Hematopoietic multipotent progenitor cell treated with erythropoietin and hydrocortisone succinate and interleukin-3 and kit ligand, for 17 days (in vitro differentiated cells): ENCODE results near the gene METTL5.

Experiments used
- DNase-seq: peaks from one replicate; pipeline ENCODE4 v3.0.0-alpha.2; 2015; ENCODE audit warnings: low spot score

METTL5 gene

DNA sequence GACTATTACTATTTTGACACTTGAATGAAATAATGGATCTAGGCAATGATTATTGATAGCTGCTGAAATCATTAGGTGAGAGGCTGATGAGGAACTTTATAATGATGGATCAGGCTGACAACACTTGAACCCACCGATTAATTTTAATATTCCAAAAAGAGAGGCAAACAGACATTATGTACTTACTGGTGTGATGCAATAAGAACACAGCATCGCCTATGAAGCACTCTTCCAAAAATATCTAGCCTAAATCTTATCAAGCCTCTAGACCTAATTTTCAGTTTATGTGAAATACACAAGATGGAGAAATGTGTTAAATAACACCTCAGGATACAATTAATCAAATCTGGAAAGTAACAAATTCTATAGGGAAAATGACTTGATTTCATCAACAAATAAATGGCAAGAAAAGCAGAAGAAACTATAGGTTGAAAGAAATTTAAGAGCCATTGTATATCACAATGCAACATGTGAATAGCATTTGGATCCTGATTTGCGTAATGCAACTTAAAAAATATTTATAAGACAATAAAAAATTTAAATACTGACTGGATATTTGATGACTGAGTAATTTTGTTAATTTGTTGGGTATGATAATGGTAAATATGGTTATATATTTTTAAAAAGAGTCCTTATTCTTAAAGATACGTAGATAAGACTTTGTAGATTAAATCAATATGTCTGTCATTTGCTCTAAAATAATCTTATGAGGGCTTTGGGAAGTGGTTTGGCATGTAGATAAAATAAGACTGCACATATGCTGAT, 43.3 kb downstream of the METTL5 start:
- no peak for DNase-seq

DNA sequence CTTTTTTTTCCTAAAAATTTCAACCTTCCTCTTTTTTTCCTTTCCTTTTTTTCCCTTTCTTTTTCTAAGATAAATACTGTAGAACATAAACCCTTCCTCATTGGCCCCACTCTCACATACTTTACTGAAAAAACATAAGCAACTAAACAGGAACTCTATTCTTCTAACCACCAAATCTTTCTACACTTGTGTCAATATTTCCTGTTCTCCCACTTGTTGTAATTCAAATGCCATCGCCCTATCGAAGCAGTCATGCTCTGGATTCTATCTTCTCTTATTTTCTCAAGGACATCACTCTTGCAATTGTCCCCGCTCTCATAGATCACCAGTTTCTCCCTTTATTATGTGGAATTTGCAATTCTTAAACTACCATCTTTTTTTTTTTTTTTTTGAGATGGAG, 46.3 kb downstream of the METTL5 start:
- no peak for DNase-seq

DNA sequence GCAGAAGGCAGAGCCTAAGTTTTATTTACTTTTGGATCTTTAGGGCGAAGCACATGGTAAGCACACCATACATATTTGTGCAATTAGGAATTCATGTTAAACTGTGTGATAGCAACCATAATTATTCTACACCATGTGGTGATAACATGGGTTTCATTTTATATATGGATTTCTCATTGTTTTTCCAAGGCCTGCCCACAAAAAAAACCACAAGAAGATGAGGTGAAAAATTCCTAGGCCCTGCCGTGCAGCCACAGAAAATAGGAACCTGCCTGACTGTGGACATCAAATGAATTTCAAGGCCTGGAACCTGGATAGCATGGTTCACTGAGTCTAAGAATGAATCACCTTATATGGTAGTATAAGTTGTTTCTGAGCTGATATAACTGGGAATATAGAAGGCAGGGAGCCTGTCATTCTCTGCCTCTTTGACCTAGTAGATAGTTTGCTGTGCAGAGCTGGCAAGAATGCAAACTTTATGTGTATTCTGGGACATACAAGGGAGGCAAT, 48.4 kb downstream of the METTL5 start:
- DNase-seq, result no peak

DNA sequence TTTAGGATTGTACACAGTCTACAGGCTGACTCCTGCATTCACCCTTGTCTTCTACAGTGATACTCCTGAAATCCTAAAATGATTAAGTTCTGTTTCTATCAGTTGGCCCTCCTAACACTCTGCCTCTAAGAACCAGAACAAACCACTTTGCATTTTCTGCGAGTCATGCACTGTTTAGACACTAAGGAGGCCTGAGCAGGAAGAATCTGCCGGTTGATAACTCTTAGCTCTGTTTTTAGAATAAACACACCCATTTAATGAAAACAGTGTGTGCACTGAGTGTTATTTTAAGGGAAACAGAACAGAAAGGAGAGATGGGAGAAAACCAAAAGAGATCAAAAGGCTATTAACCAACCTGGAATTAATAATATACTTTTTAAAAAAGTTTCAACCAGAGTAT, 48.9 kb downstream of the METTL5 start:
- DNase-seq, result no peak

DNA sequence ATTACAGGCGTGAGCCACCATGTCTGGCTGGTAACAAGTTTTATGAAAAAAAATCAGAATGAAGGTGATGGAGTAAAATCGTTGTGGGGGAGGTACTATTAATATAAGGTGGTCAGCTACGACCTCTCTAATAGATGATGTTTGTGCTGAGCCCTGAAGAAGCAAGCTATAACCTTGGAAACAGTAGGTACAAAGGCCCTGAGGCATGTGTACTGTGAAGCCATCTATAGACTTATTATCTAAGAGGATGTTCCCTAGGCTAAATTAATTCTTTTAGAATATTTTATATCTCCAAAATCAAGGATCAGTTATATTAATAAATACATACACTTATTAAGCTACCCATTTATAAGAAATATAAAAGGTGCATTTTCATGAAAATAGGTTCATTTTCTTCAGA, 49.4 kb downstream of the METTL5 start:
- DNase-seq, result no peak

DNA sequence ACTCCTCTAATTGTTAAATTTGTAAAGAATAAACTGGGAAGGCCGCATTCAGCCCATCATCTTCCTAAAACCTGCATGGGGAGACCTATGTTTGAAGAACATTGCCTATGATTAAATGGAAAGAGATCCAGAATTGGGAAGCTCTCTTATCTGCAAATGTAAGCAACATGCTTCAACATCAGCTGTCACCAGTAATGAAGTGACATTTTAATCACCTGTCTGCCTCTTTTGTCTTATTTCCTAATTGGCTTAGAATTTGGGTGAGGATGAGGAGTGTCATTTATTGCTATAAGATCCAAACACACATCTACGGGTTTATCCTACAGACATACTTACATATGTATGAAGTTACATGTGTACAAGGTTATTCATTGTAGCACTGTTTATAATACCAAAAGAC, 52.1 kb downstream of the METTL5 start:
- DNase-seq, result no peak

DNA sequence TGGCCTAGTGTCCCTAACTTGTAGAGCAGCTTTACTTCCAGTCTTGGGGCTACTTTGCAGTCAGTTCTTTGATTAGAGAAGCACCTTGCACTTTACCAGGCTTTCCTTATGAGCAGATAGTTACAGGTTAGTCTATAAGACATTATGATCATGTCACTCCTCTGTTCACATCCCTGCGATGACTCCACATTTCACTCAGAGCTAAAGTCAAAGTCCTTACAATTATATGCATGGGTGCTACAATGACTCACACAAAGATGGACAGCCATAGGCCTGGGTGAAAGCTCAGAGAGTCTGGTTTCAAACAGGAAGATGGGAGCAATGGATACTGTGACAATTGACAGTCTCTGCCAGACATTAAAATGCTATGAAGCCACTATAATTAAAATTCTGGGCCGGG, 53.1 kb downstream of the METTL5 start:
- DNase-seq, result no peak

DNA sequence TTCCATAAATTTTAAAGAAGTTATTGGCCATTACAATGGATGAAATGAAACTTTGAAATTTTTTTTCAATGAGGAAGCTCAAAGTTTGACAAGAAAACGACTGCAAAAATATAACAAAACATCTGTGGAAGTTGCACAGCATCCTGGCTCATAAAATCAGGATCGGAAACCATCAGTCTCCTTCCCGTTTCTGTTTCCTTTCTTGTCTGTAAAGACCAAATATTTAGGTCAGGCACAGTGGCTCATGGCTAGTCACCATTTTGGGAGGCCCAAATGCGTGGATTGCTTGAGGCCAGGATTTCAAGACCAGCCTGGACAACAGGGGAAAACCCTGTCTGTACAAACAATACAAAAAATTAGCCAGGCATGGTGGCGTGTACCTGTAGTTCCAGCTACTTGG, 53.7 kb downstream of the METTL5 start:
- no peak for DNase-seq

DNA sequence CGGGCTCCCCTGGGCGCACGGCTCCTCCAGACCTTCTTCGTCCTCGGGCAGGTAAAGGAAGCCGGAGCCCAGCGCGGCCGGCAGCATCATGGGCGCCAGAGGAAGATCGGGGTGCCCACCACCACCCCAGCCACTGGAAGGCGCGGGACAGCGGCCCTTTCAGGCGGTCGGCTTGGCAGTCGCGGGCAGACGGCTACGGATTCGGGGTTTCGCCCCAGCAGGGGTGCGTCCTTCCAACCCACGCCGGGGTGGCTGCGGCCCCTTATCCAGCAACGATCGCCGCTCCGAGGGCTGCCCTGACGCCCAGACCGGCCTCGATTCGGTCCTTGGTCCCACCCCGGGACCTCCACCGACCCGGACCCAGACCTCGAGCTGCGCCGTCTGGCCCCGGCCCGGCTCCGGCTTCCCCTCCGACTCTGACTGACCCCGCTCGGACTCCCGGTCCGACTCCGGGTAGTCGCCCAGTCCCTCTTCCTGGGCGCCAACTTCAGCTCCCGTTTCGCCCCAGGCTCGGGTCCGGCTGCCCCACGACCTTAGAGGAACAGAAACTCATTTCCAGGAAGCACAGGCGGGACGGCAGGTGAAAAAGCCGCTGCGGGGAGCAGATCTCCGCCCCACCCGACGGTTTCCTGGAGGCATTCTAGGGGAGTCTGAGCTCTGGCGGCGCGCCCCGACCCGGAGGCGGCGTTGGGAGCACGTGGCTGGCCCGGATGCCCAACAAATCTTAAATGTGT, 56.3 kb downstream of the METTL5 start:
- DNase-seq, result no peak

DNA sequence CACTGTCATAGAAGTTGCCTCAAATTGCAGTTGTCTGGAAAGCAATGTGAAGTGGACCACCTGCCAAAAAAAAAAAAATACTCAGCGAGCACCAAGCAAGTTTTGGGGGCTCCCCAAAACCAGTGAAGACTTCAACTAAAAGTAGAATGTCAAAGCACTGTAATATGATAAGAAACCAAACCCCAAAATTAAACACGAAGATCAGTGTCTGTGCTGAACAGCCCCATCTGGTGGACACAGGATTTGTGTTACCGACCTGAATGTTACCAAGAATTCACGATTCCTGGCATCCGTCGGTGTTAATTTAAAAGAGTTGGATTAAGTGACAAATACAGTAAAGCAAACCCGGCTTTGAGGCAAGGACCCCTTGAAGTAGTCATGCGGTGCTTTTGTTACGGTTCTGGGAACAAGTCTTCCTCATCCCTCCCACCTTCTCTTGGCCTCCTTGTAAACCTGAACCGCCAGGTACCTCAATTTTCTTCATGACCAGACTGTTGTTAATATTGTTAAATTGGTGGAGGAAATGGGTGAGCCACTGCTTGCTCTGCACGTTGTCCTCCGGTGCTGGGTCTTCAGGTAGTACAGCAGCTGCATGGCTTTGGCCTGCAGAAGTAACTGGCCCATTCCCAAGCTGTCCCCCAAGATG, 57.3 kb downstream of the METTL5 start:
- DNase-seq, result peak; percentile 60

DNA sequence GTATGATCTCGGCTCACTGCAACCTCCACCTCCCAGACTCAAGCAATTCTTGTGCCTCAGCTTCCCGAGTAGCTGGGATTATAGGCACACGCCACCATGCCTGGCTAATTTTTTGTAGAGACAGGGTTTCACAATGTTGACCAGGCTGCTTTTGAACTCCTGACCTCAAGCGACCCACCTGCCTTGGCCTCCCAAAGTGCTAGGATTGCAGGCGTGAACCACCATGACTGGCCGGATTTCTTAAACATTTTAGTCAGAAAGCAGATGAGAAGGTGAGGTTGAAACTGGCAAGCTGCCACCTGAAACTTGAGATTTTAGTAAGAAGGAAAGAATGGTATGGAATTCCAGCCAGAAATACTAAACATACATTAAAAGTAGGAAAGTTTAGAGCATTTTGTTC, 59.2 kb downstream of the METTL5 start:
- no peak for DNase-seq

DNA sequence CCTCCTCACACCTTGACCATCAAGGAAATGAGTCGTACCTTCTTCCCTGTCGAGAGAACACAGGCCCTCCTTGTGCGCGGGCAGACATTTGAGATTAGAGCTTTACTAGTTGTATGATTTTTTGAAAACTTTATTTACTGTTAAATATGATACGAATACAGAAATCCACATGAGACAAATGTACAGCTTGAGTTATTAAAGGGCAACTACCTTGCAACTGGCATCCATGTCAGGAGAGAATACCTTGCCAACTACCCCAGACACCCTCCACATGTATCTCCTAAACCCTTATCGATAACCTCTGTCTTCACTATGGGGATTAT, 62.8 kb downstream of the METTL5 start:
- DNase-seq, result no peak
